Uterus (tissue), 4 donors: ENCODE results near the gene B4GALT4. TPM values are rescaled to one million over a fixed set of nuclear protein-coding genes. Genes with fewer than 3 reads are reported as not detected.

ENCODE experiments used
- DNase-seq, 2 donors: peaks; one replicate each; pipeline ENCODE4 v3.0.0-alpha.2; 2019 to 2020
- H3K27ac ChIP-seq, 2 donors: fragments of 200-600 bp; sonication (generic); 1 replicate in 1 of 2; 2 replicates in 1 of 2; pipeline ENCODE4 v1.5.1; 2016 to 2018
- H3K27me3 ChIP-seq, 2 donors: fragments of 200-600 bp; sonication (generic); one replicate each; pipeline ENCODE4 v1.5.1; 2018 to 2019; ENCODE audit warnings: control low read depth in 1 of 2
- H3K36me3 ChIP-seq, 2 donors: fragments of 200-600 bp; sonication (generic); one replicate each; pipeline ENCODE4 v1.5.1; 2019; ENCODE audit warnings: control low read depth in 1 of 2
- H3K4me1 ChIP-seq, 2 donors: fragments of 200-600 bp; sonication (generic); one replicate each; pipeline ENCODE4 v1.5.1; 2018 to 2019; ENCODE audit warnings: control low read depth in 1 of 2
- H3K4me3 ChIP-seq, 2 donors: fragments of 200-600 bp; sonication (generic); 1 replicate in 1 of 2; 2 replicates in 1 of 2; pipeline ENCODE4 v1.5.1; 2018 to 2019; ENCODE audit warnings: mild to moderate bottlenecking in 1 of 2
- H3K9me3 ChIP-seq, 2 donors: fragments of 200-600 bp; sonication (generic); one replicate each; pipeline ENCODE4 v1.5.1; 2019; ENCODE audit warnings: control low read depth in 1 of 2
- CTCF ChIP-seq, 4 experiments: fragments of 200-600 bp in 2 of 4; fragments of 450-650 bp in 2 of 4; sonication (generic) in 2 of 4; IDR thresholded peaks; one replicate each; pipeline ENCODE4 v1.5.1; 2016 to 2019; ENCODE audit warnings: antibody characterized with exemption in 4 of 4, mild to moderate bottlenecking in 2 of 4, moderate library complexity in 1 of 4
- POLR2A ChIP-seq, 2 donors: fragments of 450-650 bp; IDR thresholded peaks; one replicate each; pipeline ENCODE4 v1.6.1; 2016; ENCODE audit warnings: antibody characterized with exemption in 2 of 2, mild to moderate bottlenecking in 1 of 2, moderate library complexity in 1 of 2
- intact Hi-C: fragments of 100-400 bp; cut with DNase I; formaldehyde crosslinking; loops from one replicate; pipeline ENCODE4 v1.15.1; 2023; ENCODE audit warnings: low total_unique reads
- total RNA-seq, 4 donors: library from RNA; depleted of rRNA in 3 of 4; stranded (reverse); fragments of >200 nt in 3 of 4; gene quantifications; one replicate each; pipeline versions ENCODE4 v1.1.0 to v1.2.4, GENCODE V29; 2014 to 2023
- donor health status: DM: yes; HTN: yes; CAD: no.

B4GALT4 gene
- 10 to 100 TPM; 21.6 to 74.1 (median 49.8) TPM for total RNA-seq

- peak within 1 kb of the TSS; percentile 80 to 90 for H3K27ac ChIP-seq
- peaks cover 0 to 3% of the 10 kb centered on the region in 2 donors for H3K4me1 ChIP-seq
- H3K36me3 ChIP-seq, result no peaks in the 10 kb centered on the region
- no peak for TF ChIP-seq CTCF (IDR thresholded peaks at IDR 0.05)
- TF ChIP-seq POLR2A (IDR thresholded peaks at IDR 0.05), result peak; percentile 65 to 89
- intact Hi-C loops, result no loop called here
- H3K27me3 ChIP-seq, result no peaks in the 10 kb centered on the region
- H3K9me3 ChIP-seq, result no peaks in the 10 kb centered on the region
- DNase-seq, result peak; percentile 80 to 84
- H3K4me3 ChIP-seq, result peak within 1 kb of the TSS; percentile 53 to 61
Measured at GRCh38 chr3:119240591-119241434, at the start of gene B4GALT4. Gene B4GALT4 (minus strand): TSS chr3:119240878. CDS start chr3:119230099, 10,779 bp downstream.

- TF ChIP-seq POLR2A (IDR thresholded peaks at IDR 0.05) (no peak), CTCF (IDR thresholded peaks at IDR 0.05) (no peak)
- H3K4me3 ChIP-seq, result no peak overlapping the region
- H3K4me1 ChIP-seq, result no peaks in the 10 kb centered on the region
- H3K9me3 ChIP-seq, result no peaks in the 10 kb centered on the region
- no peaks in the 10 kb centered on the region for H3K27me3 ChIP-seq
- H3K36me3 ChIP-seq, result no peaks in the 10 kb centered on the region
- no peak for DNase-seq
- intact Hi-C loops, result no loop called here
- H3K27ac ChIP-seq, result no peak overlapping the region
Measured at GRCh38 chr3:119289404-119289770, 48.7 kb upstream of the B4GALT4 start.

GRCh38 chr3:119288669-119289403 lies 48.2 kb upstream of the B4GALT4 start:
- Histone ChIP-seq H3K4me3 (no peak overlapping the region), H3K4me1 (no peaks in the 10 kb centered on the region), H3K27ac (no peak overlapping the region), H3K36me3 (no peaks in the 10 kb centered on the region), H3K9me3 (no peaks in the 10 kb centered on the region), H3K27me3 (no peaks in the 10 kb centered on the region)
- no peak for DNase-seq
- intact Hi-C loops, result no loop called here
- TF ChIP-seq CTCF (IDR thresholded peaks at IDR 0.05), result no peak
- no peak for TF ChIP-seq POLR2A (IDR thresholded peaks at IDR 0.05)

- H3K27ac ChIP-seq, result peak overlapping the region; percentile 65 to 66
- H3K4me1 ChIP-seq, result no peaks in the 10 kb centered on the region
- intact Hi-C loops, result no loop called here
- TF ChIP-seq POLR2A (IDR thresholded peaks at IDR 0.05) (no peak), CTCF (IDR thresholded peaks at IDR 0.05) (no peak)
- H3K36me3 ChIP-seq, result no peaks in the 10 kb centered on the region
- no peaks in the 10 kb centered on the region for H3K9me3 ChIP-seq
- no peak for DNase-seq
- no peak overlapping the region for H3K4me3 ChIP-seq
- no peaks in the 10 kb centered on the region for H3K27me3 ChIP-seq
Measured at GRCh38 chr3:119279584-119280243, 39.0 kb upstream of the B4GALT4 start.
